ENCODE measurements around the gene SMIM36.
A peak's percentile ranks its signal among the peaks of the same experiment; 100 is the strongest.

Gene SMIM36

DNA sequence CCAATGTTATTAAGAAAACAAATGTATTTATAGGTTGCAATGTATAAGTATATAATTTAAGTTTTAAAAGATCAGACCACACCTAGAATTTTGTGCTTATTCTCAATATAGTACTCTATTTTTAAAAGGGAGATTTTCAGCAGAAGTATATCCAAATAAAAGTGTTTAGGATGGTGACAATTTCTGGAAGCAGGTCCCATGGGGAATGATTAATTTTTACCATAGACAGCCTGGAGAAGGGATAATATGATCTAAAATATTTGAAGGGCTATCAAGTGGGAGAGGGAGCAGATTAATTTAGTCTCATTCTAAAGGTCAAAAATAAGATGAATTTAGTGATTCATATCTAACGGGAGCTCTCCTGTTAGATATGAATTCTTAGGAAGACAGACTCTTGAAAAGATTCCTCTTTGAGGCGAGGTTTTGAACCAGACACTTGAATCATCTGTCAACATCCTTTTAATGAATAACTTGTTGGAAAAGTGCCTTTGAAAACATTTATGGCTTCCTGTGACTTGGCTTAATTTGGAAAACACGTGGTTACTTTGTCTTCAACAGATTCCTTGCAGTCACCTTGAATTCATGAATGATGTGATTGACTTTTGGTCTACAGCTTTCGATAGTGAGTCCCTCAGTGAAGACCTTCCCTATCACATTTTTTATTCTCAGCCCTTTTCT lies 29.3 kb upstream of the SMIM36 start:
- peak; percentile 29 for DNase-seq (ENCODE audit: low read depth)
- no peak overlapping the region for H3K4me3 ChIP-seq (ENCODE audit: low read length)
- TF ChIP-seq, protein P1, sequence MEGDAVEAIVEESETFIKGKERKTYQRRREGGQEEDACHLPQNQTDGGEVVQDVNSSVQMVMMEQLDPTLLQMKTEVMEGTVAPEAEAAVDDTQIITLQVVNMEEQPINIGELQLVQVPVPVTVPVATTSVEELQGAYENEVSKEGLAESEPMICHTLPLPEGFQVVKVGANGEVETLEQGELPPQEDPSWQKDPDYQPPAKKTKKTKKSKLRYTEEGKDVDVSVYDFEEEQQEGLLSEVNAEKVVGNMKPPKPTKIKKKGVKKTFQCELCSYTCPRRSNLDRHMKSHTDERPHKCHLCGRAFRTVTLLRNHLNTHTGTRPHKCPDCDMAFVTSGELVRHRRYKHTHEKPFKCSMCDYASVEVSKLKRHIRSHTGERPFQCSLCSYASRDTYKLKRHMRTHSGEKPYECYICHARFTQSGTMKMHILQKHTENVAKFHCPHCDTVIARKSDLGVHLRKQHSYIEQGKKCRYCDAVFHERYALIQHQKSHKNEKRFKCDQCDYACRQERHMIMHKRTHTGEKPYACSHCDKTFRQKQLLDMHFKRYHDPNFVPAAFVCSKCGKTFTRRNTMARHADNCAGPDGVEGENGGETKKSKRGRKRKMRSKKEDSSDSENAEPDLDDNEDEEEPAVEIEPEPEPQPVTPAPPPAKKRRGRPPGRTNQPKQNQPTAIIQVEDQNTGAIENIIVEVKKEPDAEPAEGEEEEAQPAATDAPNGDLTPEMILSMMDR (conservative IDR thresholded peaks at IDR 0.05; ENCODE audit: low read length), result no peak

DNA sequence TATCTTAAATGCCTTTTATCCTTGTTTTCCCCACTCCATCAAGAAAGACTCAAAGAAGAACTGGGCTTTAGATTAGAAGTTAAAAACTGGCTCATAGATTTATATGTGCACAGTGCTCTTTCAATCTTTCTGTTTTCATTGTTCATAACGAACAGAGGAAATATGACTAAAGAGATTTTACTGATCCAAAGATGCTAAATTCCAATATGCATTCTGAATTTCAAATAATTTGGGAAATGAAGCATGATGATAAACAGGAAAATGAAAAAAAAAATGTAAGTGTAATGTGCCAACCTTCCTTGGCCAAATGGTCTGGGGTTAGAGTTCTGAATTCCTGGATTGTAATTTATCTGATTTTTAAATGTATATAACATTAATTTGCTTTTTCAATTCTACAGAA lies 25.0 kb upstream of the SMIM36 start:
- no peak overlapping the region for H3K4me3 ChIP-seq (ENCODE audit: low read length)
- DNase-seq (ENCODE audit: low read depth), result no peak
- TF ChIP-seq, protein P1 (conservative IDR thresholded peaks at IDR 0.05; ENCODE audit: low read length), result no peak

DNA sequence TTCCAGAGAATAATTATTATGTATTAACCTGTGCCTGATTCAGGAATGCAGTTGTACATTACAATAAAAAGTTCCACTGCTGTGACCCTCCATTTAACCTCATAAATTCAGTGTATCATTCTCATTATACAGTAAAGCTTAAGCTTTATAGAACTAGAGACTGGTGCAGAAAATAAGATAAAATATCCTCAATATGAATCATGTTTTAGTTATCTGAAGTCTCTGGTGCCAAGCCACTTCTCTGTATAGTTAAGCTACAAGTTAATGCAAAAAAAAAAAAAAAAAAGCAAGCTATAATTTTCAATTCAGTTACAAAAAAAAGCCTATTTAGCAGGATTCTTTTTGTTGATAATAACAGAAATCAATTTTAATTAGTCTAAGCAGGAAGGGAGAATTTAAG lies 22.4 kb upstream of the SMIM36 start:
- TF ChIP-seq, protein P1 (conservative IDR thresholded peaks at IDR 0.05; ENCODE audit: low read length), result no peak
- DNase-seq (ENCODE audit: low read depth), result no peak
- no peak overlapping the region for H3K4me3 ChIP-seq (ENCODE audit: low read length)

DNA sequence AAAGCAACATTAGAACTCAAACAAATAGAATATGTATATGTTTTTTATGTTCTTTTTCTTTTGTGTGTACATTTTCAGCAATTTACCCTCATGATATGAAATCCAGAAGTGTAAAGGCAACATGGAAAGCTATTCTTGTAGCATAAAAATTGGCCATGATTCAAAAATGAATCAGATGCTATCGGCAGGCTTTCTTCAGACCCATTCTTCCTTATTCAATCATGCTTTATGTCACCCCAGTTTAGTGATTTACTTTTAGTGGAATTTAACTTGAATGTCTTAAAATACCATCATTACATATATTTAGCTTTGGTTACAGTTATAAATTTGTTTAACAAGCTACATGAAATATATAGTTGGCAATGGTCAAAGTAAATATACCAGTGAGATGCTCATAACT lies 21.4 kb upstream of the SMIM36 start:
- TF ChIP-seq, protein P1 (conservative IDR thresholded peaks at IDR 0.05; ENCODE audit: low read length), result no peak
- H3K4me3 ChIP-seq (ENCODE audit: low read length), result no peak overlapping the region
- no peak for DNase-seq (ENCODE audit: low read depth)

DNA sequence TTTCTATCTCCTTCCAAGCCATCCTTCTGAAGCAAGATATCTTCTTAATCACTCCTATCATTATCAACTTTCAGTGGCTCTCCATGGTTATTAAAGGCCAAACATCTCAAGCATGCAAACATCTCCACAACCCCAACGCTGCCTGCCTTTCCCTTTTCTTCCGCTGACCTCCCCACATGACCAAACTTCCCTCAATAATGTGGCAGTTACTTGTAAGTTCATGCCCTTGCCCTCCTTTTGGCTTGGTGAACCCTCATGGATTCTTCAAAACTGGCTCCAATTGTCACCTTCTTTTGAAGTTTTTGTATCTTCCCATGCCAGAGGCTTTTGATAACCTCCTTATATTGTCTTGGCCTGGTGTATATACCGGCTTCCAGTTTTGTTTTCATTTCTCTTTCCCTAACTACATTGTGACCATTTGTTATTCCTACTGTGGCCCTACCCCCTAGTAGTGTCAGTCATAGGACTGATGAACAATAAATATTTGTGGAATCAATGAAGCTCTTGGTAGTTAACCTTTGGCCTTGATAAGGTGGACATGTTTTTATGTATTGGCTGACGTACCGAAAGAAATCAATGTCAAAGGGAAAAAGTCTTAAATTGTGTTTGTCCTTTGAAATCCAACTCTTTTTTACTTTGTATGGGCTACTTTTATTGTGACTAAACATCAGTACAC lies 19.9 kb upstream of the SMIM36 start:
- TF ChIP-seq, protein P1 (conservative IDR thresholded peaks at IDR 0.05; ENCODE audit: low read length), result no peak
- no peak for DNase-seq (ENCODE audit: low read depth)
- no peak overlapping the region for H3K4me3 ChIP-seq (ENCODE audit: low read length)

DNA sequence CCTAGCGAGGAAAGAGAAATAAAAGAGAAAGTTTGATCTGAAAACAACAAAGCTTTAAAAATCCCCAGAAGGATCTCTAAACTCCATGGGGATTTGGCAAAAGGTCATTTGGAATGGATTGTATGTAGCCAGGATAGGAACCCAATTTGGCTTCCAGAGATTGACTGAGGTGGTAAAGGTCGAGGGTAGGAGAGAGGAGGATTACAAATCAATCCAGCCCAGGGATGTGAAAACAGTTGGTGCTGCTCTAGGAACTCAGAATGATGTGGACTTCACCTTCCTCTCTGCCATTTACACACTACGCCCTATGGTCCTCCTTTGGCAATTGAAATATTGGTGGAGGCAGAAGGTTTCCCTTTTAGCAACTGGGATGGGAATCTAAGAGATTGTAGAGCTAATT lies 18.8 kb upstream of the SMIM36 start:
- TF ChIP-seq, protein P1 (conservative IDR thresholded peaks at IDR 0.05; ENCODE audit: low read length), result no peak
- DNase-seq (ENCODE audit: low read depth), result no peak
- no peak overlapping the region for H3K4me3 ChIP-seq (ENCODE audit: low read length)

DNA sequence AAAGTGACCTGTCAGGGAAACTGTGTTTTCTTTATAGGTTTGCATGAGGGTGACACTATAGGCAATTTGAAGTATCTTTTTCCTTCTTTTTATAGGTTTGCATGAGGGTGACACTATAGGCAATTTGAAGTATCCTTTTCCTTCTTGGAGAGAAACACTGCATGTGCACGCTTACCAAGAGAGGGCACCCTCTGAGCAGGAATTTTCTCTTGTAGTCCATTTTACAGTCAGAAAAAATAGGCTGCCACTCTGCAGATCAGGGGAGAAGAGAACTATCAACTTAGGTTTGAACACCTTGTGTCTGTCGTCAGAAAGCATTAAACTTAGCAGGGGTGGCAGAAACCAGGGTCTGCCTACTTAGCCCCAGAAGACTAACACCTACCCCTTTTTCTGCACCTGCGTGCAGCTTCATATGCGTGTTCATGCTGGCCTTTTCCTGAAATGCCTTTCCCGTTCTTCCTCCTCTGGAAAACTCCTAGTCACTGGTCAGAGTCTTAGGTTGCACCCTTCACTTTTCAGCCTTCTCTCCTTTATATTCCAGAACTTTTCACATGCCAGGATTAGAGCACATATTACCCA lies 16.4 kb upstream of the SMIM36 start:
- no peak overlapping the region for H3K4me3 ChIP-seq (ENCODE audit: low read length)
- peak; percentile 53 for DNase-seq (ENCODE audit: low read depth)
- TF ChIP-seq, protein P1 (conservative IDR thresholded peaks at IDR 0.05; ENCODE audit: low read length), result peak; percentile 67

Measured in AG10803 (cell line).